ENCODE measurements around the gene LRRC75A. TPM values are rescaled to one million over a fixed set of nuclear protein-coding genes. Genes with fewer than 3 reads are reported as not detected.

The LRRC75A gene
- total RNA-seq, 4 donors from 2014 or later, result 0.26 to 6.0 (median 3.7) TPM

DNA sequence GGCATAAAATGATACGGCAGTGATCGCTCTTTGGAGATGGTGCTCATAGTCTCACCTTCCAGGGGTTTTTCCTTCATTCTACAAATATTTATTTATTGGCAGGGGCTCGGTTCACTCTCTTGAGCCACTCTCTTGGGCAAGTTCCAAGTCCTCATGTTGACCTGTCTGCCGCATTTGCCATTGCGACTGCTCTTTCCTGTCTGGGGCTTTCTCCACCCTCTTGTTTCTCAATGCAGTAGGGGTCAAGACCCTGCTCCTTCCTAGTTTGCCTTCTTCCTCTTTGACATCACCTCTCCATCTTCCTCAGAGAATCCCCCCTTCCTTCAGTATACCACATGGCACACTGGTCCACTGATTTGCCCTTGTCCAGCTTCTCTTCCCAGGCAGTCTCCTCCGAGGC lies 21.9 kb upstream of the LRRC75A start:
- Histone ChIP-seq H3K27me3 (no peaks in the 10 kb centered on the region), H3K9me3 (no peaks in the 10 kb centered on the region), H3K4me1 (no peaks in the 10 kb centered on the region), H3K36me3 (no peaks in the 10 kb centered on the region), H3K4me3 (no peak overlapping the region), H3K27ac (no peak overlapping the region)
- TF ChIP-seq, protein P1, sequence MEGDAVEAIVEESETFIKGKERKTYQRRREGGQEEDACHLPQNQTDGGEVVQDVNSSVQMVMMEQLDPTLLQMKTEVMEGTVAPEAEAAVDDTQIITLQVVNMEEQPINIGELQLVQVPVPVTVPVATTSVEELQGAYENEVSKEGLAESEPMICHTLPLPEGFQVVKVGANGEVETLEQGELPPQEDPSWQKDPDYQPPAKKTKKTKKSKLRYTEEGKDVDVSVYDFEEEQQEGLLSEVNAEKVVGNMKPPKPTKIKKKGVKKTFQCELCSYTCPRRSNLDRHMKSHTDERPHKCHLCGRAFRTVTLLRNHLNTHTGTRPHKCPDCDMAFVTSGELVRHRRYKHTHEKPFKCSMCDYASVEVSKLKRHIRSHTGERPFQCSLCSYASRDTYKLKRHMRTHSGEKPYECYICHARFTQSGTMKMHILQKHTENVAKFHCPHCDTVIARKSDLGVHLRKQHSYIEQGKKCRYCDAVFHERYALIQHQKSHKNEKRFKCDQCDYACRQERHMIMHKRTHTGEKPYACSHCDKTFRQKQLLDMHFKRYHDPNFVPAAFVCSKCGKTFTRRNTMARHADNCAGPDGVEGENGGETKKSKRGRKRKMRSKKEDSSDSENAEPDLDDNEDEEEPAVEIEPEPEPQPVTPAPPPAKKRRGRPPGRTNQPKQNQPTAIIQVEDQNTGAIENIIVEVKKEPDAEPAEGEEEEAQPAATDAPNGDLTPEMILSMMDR (IDR thresholded peaks at IDR 0.05), result no peak
- TF ChIP-seq POLR2A (IDR thresholded peaks at IDR 0.05), result no peak
- intact Hi-C loops (cut with DNase I; ENCODE audit: low total_unique reads), result no loop called here
- DNase-seq, result no peak

GRCh38 chr17:16512011-16512410 lies 20.0 kb upstream of the LRRC75A start:
- H3K36me3 ChIP-seq, result no peaks in the 10 kb centered on the region
- H3K4me1 ChIP-seq, result no peaks in the 10 kb centered on the region
- no peaks in the 10 kb centered on the region for H3K27me3 ChIP-seq
- intact Hi-C loops (cut with DNase I; ENCODE audit: low total_unique reads), result no loop called here
- DNase-seq, result no peak
- no peak overlapping the region for H3K4me3 ChIP-seq
- H3K27ac ChIP-seq, result no peak overlapping the region
- no peaks in the 10 kb centered on the region for H3K9me3 ChIP-seq
- TF ChIP-seq, protein P1 (IDR thresholded peaks at IDR 0.05), result no peak
- no peak for TF ChIP-seq POLR2A (IDR thresholded peaks at IDR 0.05)

GRCh38 chr17:16511593-16511992 lies 19.6 kb upstream of the LRRC75A start:
- Histone ChIP-seq H3K27ac (no peak overlapping the region), H3K36me3 (no peaks in the 10 kb centered on the region), H3K9me3 (no peaks in the 10 kb centered on the region), H3K4me1 (no peaks in the 10 kb centered on the region), H3K27me3 (no peaks in the 10 kb centered on the region), H3K4me3 (no peak overlapping the region)
- intact Hi-C loops (cut with DNase I; ENCODE audit: low total_unique reads), result no loop called here
- no peak for DNase-seq
- TF ChIP-seq POLR2A (IDR thresholded peaks at IDR 0.05), result no peak
- TF ChIP-seq, protein P1 (IDR thresholded peaks at IDR 0.05), result no peak

DNA sequence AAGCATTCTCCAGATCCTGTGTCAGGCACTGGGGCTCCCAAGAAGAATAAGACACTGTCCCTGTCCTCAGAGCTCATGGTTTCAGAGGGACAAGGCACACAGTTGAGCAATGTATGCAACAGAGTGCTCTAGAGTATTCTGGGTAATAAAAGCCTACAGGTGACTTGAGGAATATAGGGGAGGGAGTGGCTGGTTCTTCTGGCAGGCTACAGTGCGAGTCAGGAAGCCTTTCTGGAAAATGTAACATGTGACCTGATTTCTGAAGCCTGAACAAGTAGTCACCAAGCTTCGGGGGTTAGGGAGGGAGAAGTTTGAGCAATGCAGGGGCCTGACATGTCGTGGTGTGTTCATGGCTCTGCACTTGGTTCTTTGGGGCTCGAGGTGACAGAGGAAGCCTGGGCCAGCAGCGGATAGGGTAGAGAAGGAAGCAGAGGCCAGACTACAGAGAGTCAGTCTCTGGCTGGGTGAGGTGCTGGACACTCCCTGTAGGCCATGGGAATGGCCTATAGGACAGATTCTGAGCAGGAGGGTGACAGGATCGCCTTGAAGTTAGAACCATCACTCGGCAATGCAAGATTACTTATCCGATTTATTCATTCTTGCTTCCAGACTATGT lies 16.0 kb upstream of the LRRC75A start:
- intact Hi-C loops (cut with DNase I; ENCODE audit: low total_unique reads), result no loop called here
- Histone ChIP-seq H3K4me3 (no peak overlapping the region), H3K9me3 (no peaks in the 10 kb centered on the region), H3K36me3 (no peaks in the 10 kb centered on the region), H3K27me3 (no peaks in the 10 kb centered on the region), H3K4me1 (no peaks in the 10 kb centered on the region), H3K27ac (no peak overlapping the region)
- no peak for DNase-seq
- TF ChIP-seq POLR2A (IDR thresholded peaks at IDR 0.05), result no peak

DNA sequence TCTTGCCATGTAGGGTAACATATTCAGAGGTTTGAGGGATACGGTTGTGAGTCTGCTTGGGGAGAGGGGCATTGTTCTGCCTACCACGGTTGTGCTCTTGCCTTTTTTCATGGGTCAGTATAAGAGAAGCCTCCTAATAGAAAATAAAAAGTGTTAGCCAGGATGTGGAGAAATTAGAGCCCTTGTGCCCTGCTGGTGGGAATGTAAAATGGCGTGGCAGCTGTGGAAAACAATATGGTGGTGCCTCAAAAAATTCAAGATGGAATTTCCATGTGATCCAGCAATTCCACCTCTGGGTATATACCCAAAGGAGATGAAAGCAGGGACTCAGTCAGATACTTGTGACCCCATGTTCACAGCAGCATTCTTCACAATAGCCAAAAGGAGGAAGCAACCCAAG lies 14.2 kb upstream of the LRRC75A start:
- no peak overlapping the region for H3K27ac ChIP-seq
- intact Hi-C loops (cut with DNase I; ENCODE audit: low total_unique reads), result no loop called here
- H3K9me3 ChIP-seq, result no peaks in the 10 kb centered on the region
- no peak for DNase-seq
- TF ChIP-seq, protein P1 (IDR thresholded peaks at IDR 0.05), result no peak
- TF ChIP-seq POLR2A (IDR thresholded peaks at IDR 0.05), result no peak
- no peaks in the 10 kb centered on the region for H3K27me3 ChIP-seq
- H3K4me1 ChIP-seq, result no peaks in the 10 kb centered on the region
- H3K4me3 ChIP-seq, result no peak overlapping the region
- no peaks in the 10 kb centered on the region for H3K36me3 ChIP-seq

- no peak for DNase-seq
- H3K27me3 ChIP-seq, result no peaks in the 10 kb centered on the region
- intact Hi-C loops (cut with DNase I; ENCODE audit: low total_unique reads), result loop anchor here (5.0 kb wide), 1 partner anchor 43 kb away; no protein-coding TSS in a partner anchor
- no peak overlapping the region for H3K27ac ChIP-seq
- no peaks in the 10 kb centered on the region for H3K4me1 ChIP-seq
- H3K9me3 ChIP-seq, result no peaks in the 10 kb centered on the region
- no peak for TF ChIP-seq POLR2A (IDR thresholded peaks at IDR 0.05)
- TF ChIP-seq, protein P1 (IDR thresholded peaks at IDR 0.05), result no peak
- H3K4me3 ChIP-seq, result no peak overlapping the region
- no peaks in the 10 kb centered on the region for H3K36me3 ChIP-seq
Observed at GRCh38 chr17:16504984-16505383, 13.0 kb upstream of the LRRC75A start.

All from uterus (tissue), 4 donors.